Measurements from ENCODE around the gene PLEKHJ1.
A peak's percentile ranks its signal among the peaks of the same experiment; 100 is the strongest.

The PLEKHJ1 gene

DNA sequence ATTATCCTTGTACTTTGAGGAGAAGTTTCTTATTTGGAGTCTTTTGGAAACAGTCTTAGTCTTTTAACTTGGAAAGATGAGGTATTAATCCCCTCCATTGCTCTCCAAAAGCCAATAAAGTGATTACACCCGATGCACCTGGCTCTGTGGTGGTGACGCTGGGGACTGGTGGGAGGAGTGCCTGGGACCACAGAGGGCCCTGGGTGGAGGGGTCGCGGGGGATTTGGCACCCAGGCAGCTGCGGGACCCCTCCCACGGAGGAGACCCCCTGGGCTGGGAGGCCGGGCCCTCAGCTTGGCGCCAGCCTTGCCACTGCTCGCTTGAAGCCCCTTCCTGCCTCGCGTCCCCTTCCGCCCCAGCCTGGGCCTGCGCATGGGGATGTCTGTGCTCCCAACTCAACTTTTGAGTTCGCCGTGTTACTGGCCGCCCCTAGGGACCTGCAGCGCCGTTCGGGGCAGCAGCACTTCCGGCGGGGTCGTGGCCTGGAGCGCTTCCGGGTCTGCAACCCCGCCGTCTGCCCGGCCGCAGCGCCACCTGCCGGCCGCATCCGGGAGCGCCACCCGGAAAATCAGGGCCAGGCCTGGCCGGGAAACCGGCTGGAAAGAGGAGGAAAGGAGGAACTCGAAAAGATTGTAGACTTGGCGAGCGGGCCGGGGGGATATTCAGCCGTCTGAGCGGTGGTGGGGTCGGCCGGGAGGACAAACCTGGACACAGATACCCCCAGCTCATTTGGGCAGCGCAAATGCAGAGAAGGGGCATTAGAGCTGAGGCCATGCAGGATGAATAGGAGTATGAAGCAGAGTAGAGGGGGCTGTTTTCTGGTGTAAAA lies 37.4 kb upstream of the PLEKHJ1 start:
- TF ChIP-seq, protein P1, sequence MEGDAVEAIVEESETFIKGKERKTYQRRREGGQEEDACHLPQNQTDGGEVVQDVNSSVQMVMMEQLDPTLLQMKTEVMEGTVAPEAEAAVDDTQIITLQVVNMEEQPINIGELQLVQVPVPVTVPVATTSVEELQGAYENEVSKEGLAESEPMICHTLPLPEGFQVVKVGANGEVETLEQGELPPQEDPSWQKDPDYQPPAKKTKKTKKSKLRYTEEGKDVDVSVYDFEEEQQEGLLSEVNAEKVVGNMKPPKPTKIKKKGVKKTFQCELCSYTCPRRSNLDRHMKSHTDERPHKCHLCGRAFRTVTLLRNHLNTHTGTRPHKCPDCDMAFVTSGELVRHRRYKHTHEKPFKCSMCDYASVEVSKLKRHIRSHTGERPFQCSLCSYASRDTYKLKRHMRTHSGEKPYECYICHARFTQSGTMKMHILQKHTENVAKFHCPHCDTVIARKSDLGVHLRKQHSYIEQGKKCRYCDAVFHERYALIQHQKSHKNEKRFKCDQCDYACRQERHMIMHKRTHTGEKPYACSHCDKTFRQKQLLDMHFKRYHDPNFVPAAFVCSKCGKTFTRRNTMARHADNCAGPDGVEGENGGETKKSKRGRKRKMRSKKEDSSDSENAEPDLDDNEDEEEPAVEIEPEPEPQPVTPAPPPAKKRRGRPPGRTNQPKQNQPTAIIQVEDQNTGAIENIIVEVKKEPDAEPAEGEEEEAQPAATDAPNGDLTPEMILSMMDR (conservative IDR thresholded peaks at IDR 0.05; ENCODE audit: low read depth, low read length) = peak; percentile 64
- peak overlapping the region; percentile 43 for H3K4me3 ChIP-seq (ENCODE audit: low read depth, low read length)
- peak; percentile 65 for DNase-seq (ENCODE audit: low read depth)

DNA sequence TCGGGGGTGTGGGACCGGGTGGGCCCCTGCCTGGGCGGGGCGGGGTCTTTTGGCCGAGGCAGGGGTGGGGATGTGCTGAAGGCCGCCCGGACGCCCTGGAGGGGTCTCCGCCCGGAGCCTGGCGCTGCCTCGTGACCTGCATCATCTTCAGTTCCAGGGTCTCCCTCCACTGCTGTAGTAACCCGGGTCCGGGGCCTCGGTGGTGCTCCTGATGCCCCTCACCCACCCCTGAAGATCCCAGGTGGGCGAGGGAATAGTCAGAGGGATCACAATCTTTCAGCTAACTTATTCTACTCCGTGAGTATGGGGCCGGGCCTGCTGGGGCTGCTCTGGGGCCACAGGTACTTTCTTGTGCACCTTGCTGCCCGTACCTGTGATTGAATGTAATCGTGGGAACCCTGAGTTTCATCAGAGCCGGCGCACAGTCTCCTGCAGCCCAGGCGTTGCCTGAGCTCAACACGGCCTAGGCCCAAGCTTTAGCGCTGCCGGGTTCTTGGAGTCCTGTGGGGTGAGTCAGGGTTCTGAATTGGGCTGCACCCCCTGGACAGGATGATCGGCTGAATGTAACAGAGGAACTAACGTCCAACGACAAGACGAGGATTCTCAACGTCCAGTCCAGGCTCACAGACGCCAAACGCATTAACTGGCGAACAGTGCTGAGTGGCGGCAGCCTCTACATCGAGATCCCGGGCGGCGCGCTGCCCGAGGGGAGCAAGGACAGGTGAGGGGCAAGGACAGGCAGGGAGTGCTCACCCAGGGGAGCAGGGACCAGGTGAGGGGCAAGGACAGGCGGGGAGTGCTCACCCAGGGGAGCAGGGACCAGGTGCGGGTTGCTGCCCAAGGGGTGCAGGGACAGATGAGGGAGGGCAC lies 35.3 kb upstream of the PLEKHJ1 start:
- DNase-seq (ENCODE audit: low read depth) = peak; percentile 58

DNA sequence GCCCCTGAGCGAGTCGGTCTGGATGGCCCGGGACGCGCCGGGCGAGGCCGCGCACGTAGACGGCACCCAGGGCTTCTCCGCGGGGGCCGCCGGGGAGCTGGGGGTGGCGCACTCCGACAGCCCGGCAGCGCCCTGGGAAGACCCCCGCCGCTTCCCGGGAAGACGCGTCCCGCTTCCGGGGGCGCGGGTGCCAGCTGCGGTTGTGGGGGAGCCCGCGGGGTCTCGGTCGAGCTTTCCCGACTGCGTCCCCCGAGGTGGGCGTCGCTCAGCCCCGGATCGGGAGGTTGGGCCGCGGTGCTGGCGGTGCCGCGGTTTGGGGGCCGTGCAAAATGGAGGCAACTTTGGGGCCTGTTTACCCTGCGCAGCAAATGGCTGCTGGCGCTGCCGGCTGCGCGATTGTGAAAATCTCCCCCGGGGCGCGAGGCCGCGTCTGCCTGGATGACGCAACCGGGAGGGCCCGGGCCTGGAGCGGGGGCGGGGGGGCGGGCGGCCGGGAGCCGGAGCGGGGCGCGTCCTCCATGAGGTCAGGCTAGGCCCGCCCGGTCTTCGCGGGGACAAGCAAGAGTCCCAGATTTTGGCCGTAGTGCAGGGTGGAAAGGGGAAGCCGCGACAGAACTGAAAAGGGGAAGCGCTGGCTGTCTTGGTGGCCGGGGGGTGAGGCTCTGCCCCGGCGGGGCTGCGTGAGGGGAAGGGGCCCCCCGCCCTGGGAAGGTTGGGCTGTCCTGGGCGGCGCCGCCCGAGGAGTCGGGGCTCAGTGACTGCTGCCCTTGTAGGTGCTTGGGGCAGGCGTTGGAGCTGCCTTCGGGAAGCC lies 34.5 kb upstream of the PLEKHJ1 start:
- TF ChIP-seq, protein P1 (conservative IDR thresholded peaks at IDR 0.05; ENCODE audit: low read depth, low read length) = no peak
- peak overlapping the region; percentile 98 for H3K4me3 ChIP-seq (ENCODE audit: low read depth, low read length)
- DNase-seq (ENCODE audit: low read depth) = peak; percentile 91

More for the DNA sequence above, 35.3 kb upstream of the PLEKHJ1 start:
- TF ChIP-seq, protein P1 (conservative IDR thresholded peaks at IDR 0.05; ENCODE audit: low read depth, low read length) = no peak
- peak overlapping the region; percentile 98 for H3K4me3 ChIP-seq (ENCODE audit: low read depth, low read length)

DNA sequence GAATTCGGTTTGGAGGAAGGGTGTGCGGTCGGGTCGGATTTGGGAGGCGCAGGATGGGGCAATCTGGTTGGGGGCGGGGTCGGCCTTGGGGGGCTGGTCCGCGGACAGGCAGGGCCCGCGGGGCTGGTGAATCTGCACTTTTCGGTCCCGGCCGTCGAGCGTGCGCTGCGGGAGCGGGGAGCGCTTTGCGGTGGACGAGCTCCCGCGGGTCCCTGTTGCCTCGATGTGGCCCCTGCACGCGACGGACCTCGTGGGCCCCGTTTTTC lies 34.0 kb upstream of the PLEKHJ1 start:
- TF ChIP-seq, protein P1 (conservative IDR thresholded peaks at IDR 0.05; ENCODE audit: low read depth, low read length) = no peak
- peak overlapping the region; percentile 98 for H3K4me3 ChIP-seq (ENCODE audit: low read depth, low read length)
- DNase-seq (ENCODE audit: low read depth) = no peak

DNA sequence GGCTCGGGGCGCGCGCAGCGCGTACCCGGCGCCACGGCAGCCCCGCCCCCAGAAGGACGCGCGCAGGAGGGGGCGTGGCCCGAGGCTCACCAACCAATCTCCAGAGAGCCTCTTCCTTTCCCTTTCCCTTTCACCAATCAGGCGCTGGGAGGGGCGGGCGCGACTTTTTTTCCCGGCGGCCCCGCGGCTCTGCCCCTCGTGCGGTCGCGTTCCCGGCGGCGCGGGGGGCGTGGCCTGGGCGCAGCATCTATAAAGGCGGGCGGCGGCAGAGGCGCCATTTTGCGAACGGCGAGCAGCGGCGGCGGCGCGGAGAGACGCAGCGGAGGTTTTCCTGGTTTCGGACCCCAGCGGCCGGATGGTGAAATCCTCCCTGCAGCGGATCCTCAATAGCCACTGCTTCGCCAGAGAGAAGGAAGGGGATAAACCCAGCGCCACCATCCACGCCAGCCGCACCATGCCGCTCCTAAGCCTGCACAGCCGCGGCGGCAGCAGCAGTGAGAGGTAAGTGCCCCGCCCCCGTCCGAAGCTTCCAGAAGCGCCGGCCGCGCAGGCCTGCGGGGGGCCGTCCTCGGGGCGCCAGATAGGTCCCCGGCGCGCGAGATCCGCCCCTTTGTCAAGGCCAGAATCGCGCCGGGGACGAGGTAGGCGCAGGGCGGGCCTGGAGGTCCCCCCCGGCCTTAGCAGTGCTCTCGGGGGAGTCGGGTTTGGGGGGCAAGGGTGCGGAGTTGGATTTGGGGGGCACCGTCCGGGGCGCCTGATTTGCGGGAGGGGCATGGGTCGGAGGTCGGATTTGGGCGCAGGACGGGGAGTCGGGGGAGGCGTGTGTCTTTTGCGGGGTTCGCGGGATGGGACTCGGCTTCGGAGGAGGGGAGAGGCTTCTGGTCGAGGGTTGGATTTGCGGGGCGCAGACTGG lies 33.4 kb upstream of the PLEKHJ1 start:
- TF ChIP-seq, protein P1 (conservative IDR thresholded peaks at IDR 0.05; ENCODE audit: low read depth, low read length) = no peak
- peak overlapping the region; percentile 98 for H3K4me3 ChIP-seq (ENCODE audit: low read depth, low read length)
- DNase-seq (ENCODE audit: low read depth) = peak; percentile 97

DNA sequence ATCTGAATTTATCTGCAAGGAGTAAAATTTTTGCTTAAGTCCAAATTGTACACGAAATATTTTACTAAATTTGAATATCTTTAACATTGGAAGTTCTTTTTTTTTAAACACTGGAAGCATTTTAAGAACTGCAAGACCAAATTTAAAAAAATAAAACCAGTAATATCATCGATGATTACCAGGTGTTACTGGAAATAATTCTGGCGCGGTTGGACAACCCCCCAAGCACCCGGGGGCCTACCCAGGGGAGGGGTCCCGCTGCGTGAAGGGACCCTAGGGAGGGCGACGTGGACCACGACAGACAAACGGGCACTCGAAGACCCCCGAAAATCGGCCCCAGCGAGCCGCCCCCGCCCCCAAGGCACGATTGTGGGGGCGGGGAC lies 32.7 kb upstream of the PLEKHJ1 start:
- no peak for DNase-seq (ENCODE audit: low read depth)
- TF ChIP-seq, protein P1 (conservative IDR thresholded peaks at IDR 0.05; ENCODE audit: low read depth, low read length) = no peak
- peak overlapping the region; percentile 78 for H3K4me3 ChIP-seq (ENCODE audit: low read depth, low read length)

All from choroid plexus epithelial cell (primary cell).